Epithelial cell of prostate (primary cell): ENCODE data around the gene PSMD12.
"Not testable (repeated sequence)": the region's sequence is repeated elsewhere in the genome, so short reads cannot be mapped to it uniquely, and the experiment has no call there.

Experiments
- DNase-seq: peaks from one replicate; pipeline ENCODE4 v3.0.0-alpha.2; 2011; ENCODE audit warnings: low read depth, low spot score
- H3K27ac ChIP-seq: fragments of 450-650 bp; 2 replicates; pipeline ENCODE4 v1.5.1; 2017; ENCODE audit warnings: mild to moderate bottlenecking

The PSMD12 gene

DNA sequence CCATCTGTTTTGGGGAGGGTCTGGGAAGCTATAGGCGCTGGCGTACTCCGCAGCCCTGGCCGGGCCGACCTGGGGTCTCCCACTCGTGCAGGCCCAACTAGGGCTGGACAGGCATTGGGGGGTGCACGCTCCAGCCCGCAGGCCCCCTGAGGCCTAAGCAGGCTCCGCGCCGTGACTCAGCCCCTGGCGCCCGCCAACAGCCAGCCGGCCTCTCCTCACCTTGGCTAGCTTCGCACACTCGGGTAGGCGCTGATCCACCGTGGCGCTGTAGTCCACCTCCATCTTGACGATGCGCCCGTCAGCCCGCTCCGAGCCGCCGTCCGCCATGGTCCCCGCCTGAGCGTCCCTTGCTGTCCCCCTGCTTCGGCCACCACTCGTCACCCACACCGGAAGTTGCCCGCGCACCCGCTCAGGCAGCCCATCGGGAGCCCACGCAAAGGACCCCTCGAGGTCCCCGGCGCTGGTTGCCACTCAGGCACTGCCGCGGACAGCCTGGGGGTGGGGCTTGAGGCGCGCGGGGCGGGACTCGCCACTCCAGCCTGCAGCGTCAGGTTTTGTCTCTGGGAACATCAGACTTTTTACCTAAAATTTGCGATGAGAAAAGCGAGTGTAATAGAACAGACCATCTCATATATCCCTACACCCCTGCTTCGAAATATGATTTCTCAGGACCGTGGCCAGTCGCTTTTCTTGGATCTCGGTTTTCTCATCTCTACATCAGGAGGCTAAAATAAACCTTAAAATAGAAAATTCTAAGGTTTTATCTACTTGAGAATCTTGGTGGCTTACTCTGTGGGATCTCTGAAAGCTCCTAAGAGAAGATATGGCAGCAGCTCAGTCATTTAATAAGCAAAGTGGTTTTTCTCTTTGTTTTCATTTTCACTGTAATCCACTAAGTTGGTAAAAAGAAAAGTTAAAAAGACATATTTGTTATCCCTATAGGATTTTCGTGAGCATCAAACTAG is at the start of gene PSMD12:
Gene PSMD12 (minus strand): TSS at position 385 of the 965 bp plus-strand sequence. CDS start 58 bp downstream, at position 327.
- H3K27ac ChIP-seq = peak within 1 kb of the TSS; percentile 89
- DNase-seq = no peak

DNA sequence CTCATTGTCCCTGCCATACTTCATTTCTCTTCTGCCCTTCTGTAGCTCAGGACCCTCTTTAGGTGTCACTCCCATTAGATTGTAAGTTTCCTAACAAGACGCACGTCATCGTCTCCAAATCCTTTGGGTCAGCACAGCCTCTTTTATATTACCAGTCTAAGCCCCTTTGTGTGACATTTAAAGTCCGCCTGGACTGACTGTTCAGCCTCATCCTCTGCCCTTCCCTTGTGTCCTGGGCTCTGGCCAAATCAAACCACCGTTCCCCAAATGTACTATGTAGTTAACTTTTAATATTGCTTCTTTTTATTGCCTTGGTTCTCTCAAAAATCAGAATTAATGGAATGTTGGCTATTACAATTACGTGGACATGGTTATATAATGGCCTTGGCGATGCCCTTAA is 48.9 kb upstream of the PSMD12 start:
- no peak overlapping the region for H3K27ac ChIP-seq
- no peak for DNase-seq

DNA sequence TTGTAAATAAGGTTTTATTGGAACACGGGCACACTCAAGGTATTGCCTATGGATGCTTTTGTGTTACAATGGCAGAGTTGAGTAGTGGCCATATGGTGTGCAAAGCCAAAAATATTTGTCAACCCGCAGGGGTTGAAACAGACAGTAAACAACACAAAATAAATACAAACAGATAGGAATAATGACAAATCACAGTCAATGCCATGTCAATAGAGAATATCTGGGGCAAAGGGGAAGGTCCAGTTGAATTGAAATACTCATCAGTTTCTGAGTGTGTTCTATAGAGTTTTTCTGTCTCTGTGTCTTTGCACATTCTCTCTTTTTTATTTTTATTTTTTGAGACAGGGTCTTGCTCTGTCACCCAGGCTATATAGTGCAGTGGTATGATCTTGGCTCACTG is 48.2 kb upstream of the PSMD12 start:
- H3K27ac ChIP-seq = no peak overlapping the region
- DNase-seq = no peak

DNA sequence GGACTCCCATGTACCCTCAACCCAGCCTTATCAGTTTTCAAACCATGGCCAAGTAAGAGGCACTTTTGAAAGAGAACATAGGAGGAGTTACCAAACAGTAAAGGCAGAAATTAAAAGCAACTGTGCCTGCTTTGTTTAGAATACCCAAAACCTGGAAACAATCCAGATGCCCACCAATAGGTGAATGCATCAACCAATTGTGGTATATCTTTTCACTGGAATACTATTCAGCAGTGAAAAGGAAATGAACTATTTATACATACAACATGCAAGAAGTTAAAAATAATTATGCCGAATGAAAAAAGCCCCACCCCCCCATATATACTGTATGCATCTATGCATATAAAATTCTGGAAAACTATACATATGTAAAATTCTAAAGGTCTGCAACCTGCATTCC is 47.8 kb upstream of the PSMD12 start:
- no peak for DNase-seq
- H3K27ac ChIP-seq = peak overlapping the region; percentile 66

DNA sequence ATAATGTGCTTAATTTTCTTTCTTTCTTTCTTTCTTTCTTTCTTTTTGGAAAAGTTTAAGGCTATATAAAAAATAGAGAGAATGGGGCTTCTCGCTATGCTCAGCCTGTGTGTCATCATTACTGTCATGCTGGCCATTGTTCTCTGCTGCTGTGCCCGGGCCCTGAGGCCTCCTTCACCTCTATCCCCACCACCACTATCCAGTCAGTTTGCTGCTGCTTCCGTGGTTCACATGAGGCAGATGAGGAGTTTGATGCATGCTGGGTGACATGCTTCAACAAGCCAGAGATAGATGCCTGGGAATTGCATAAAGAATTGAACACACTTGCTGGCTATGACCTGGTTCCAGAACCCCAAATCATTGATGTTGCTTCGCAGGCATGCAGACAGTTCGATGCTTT is 47.0 kb upstream of the PSMD12 start:
- H3K27ac ChIP-seq = peak overlapping the region; percentile 66
- DNase-seq = peak; percentile 44

DNA sequence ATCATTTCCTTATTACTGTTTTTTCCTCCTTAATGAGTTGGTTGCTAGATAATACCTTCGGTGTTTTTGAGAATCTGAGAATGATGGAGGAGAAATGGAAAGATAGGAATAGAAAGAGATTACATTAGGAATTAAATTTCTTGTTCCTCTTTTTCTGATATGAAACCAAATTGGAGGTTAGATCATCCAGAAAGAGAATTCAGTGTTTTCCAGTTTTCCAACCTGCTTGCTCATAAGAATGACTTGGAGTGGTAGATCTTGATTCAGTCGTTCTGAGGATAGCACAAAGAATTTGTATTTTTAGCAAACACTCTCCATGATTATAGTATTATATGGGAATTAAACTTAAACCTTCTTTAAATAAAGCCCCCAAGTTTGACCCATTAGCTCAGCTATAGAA is 46.6 kb upstream of the PSMD12 start:
- H3K27ac ChIP-seq = peak overlapping the region; percentile 66

DNA sequence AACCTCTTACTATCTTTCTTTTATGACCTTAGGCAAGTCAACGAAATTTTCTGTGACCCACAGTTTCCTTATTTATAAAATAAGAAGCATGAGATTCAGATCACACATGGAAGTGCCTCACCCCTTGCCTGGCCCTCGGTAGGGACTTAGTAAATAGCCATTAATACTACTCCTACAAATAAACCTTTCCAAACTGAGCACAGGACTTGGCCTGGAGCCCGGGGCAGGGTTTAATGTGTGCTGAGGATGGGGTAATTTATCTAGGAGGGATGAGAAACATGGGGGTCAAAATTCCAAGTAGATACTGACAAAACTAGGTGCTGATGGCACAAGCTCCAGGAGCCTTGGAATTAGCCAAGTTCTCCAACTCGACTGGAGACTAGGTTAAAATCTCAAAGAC is 45.7 kb upstream of the PSMD12 start:
- no peak for DNase-seq

More for the DNA sequence above, 46.6 kb upstream of the PSMD12 start:
- no peak for DNase-seq

DNA sequence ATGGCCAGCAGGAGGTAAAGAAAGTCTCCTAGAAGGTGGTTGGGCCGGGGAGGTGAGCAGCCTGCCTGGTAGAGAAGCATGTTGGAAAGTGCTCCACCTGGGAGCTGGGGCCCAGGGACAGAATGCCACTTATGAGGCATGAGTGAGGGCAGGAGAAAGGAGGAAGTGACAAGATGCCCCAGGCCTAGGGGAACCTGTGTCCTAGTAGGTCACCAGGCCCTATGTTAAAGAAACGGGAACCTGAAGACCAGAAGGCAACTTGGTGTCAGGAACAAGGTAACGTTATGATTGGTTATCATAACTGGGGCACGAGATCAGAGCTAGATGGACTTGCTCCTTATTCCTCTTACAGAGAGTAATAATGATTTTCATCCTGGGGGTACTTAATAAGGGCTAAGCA is 45.0 kb upstream of the PSMD12 start:
- peak overlapping the region; percentile 66 for H3K27ac ChIP-seq
- no peak for DNase-seq

More for the DNA sequence above, 45.7 kb upstream of the PSMD12 start:
- H3K27ac ChIP-seq = peak overlapping the region; percentile 66

DNA sequence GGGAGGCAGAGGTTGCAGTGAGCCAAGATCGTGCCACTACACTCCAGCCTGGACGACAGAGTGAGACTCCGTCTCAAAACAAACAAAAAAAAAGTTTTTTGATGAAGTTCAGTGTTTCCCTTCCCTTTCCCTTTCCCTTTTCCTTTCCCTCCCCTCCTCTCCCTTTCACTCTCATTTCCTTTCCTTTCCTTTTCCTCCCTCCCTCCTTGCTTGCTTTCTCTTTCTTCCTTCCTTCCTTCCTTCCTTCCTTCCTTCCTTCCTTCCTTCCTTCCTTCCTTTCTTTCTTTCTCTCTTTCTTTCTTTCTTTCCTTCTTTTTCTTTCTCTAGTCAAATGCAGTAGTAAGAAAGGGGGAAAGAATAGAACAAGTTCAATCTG is 42.1 kb upstream of the PSMD12 start:
- not testable (repeated sequence) for DNase-seq, H3K27ac ChIP-seq

DNA sequence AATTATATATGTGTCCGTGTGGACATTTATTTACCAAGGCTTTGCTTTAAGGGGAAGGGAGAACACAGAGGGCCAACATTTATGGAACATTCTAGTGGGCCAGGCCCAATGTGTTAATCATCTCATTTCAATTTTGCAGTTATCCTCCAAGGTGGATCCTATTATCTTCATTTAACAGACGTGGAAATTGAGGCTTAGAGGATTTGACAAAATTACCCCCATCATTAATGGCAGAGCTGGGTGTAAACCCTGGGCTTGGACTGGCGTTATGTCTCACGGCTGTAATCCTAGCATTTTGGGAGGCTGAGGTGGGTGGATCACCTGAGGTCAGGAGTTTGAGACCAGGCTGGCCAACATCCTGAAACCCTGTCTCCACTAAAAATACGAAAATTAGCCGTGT is 37.1 kb upstream of the PSMD12 start:
- DNase-seq = no peak
- H3K27ac ChIP-seq = no peak overlapping the region

DNA sequence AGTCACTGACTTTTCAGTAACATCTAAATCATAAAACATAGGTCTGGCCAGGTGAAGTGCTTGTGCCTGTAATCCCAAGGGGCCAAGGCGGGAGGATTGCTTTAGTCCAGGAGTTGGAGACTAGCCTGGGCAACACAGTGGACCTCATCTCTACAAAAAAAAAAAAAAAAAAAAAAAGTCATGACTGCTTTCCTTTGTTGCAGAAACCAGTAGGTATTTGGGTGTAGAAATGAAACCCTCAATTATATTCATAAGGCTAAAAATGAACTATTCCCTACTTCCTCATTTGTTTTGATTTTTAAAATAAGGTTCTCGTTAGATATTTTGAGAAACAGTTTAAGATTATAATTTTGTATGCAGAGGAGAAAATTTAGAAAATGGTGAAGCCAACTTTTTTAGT is 36.7 kb upstream of the PSMD12 start:
- H3K27ac ChIP-seq = no peak overlapping the region

DNA sequence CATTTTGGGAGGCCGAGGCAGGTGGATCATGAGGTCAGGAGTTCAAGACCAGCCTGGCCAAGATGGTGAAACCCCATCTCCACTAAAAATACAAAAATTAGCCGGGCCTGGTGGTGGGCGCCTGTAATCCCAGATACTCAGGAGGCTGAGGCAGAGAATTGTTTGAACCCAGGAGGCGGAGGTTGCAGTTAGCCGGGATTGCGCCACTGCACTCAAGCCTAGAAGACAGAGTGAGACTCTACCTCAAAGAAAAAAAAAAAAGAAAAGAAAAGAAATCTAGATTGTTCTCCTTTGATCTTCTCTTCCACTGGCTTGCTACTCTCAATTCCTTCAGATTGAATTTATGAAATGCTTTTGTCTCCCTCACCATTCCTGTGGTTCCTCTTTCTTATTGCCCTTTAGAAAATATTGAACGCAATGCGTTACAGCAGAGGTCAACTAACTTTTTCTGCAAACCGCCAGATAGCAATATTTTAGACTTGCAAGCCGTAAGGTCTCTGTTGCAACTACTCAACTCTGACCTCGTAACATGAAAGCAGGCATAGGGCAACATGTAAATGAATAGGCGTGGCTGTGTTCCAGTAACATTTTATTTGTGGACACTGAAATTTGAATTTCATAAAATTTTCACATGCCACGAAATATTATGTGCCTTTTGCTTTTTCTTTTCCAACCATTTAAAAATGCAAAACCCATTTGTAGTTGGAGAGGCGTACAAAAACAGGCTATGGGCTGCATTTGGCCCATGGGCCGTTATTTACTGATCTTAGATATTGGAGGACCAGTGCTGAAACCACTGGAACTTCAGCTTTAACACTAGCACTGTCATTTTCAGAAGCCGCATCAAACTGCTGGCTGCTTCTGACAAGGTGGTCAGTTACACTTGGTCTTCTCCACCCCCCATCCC is 35.5 kb upstream of the PSMD12 start:
- no peak overlapping the region for H3K27ac ChIP-seq
- DNase-seq = no peak

More for the DNA sequence above, 36.7 kb upstream of the PSMD12 start:
- DNase-seq = no peak

DNA sequence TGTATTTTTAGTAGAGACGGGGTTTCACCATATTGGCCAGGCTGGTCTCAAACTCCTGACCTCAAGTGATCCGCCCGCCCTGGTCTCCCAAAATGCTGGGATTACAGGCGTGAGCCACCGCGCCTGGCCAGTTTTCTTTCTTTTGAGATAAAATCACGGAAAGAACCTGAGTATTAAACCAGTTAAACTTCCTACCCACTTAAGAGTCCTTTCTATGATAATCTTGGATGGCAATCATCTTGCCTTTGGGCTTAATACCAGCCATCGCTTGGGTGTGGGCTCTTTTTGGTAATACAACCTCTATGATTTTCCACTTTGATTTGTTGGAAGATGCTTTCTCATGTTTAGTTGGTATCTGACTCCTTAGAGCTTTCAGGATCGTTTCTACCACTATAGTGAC is 34.7 kb upstream of the PSMD12 start:
- H3K27ac ChIP-seq = no peak overlapping the region
- no peak for DNase-seq

DNA sequence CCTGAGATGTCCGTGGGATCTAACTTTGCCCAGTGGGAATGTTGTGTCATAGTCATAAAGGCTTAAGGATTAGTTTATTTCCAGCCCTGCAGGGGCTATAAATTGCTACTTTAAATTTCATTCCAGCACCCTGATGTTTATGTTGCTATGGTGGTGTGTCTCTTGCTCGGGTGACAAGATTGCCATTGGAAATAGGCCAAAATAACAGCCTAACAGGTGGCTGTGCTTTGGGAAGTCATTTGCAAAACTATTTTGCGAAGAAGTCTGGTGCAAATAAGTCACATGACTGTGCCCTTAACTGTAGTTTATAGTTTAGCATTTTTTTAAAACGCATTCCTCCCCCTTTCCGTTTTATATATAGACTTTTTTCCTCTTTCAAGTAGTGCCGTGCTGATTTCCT is 33.8 kb upstream of the PSMD12 start:
- DNase-seq = no peak
- no peak overlapping the region for H3K27ac ChIP-seq

DNA sequence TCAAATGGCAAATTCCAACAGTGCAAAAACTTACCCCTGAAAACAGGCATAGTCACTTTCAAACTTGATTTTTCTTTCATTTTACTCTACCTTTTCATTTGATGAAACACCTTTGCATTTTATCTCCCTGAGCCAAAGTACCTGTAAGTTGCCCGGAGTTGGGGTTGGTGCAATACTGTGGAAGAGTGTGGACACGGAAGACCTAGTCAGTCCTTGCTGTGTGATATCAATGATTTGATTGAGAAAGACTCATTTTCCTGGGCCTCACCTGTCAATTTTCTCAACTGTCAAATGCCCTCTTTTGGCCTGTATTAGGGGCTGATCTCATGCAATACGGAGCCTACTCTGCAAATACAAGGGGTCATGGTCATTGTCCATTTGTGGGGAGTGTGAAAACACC is 33.3 kb upstream of the PSMD12 start:
- DNase-seq = no peak
- H3K27ac ChIP-seq = no peak overlapping the region

DNA sequence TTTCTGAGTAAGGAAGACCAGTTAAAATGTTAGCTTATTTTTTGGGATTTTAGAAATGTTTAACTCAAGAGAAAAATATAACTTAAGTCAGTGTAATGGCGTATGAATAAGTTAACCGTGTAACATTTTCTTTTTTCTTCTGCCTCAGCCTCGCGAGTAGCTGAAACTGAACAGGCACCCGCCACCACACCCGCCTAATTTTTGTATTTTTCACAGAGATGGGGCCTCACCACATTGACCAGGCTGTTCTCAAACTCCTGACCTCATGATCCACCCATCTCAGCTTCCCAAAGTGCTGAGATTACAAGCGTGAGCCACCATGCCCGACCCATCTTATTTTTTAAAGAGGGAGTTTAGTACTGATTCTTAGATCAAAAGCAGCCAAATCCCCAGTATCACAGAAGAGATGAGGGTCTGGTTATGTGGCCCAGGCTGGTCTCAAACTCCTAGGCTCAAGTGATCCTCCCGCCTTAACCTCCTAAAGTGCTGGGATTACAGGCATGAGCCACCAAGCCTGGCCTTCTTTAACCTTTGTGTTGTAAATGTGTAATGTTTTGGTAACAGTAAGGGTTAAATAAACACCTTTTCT is 27.5 kb upstream of the PSMD12 start:
- H3K27ac ChIP-seq = no peak overlapping the region
- DNase-seq = no peak

DNA sequence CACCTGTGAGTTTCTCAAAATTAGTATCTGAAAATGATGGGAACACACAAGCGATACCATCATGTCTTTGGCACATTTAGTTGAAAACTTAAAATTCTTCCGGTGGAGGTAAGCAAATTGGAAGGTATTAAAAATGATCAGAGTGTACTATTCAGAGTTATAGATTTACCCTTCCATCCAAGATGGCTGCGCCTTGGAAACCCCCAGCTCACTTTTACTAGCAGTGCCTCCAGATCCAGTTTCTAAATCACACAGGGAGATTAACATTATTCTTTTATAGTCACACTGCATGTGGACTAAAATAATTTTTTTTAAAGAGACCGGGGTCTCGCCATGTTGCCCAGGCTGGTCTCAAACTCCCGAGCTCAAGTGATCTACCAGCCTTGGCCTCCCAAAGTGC is 25.7 kb upstream of the PSMD12 start:
- H3K27ac ChIP-seq = no peak overlapping the region
- DNase-seq = no peak

DNA sequence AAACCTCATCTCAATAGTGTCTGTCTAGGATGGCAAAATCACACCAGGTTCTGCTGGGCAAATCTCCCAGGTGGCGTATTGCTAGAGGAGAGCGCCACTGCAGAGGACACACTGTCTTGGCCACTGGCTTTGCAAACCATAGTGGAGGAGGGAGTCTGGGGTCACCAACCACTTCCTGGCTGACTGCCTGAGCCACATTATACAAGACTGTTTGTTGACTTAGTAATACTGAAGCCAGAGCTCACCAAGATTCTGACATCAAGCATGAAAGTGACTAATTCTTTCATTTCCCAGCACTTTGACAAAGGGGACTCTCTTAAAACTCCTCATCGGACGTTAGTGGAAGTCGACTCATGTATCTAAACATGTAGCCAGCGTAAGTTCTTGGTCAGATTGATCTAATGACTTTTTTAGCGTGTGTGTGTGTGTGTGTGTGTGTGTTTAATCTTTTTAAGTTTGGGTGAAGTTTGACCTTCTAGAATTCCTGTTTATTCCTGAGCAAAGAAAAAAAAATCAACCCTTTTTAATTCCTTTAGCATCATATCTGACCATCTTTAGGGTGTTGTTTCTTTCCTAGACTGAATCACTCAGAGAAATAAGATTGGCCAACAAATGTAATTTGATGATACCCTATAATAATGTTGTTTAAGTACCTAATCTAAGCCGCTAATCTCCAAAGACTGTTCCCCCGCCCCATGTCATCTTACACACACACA is 24.4 kb upstream of the PSMD12 start:
- peak overlapping the region; percentile 78 for H3K27ac ChIP-seq
- DNase-seq = peak; percentile 82

DNA sequence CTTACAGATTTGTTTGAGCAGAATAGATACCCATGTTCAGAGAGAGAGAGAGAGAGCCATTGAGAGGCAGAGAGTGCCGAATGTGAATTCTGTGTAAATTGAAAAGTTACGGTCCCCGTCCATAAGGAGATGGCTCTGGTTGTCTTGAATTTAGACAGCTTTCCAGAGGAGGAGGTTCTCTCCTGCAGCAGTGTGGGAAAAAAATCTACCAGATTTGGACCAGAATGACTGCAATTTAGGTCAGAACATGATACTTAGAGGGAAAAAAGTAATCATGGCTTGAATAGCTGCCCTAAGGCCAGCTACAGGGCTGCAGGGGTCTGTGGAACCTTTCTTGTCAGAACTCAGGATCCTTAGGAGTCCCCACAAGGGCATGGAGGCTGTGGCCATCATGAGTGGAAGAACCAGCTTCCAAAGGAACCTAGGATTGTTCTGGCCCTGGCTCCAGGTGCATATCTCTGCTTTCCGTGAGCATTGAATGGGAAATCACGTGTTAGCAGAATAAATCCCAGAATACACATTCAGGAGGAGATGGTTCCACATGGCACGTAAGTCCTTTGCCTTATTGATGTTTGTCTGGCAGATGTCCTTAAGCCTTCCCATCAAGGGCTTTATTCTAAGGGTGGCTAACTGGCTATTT is 23.7 kb upstream of the PSMD12 start:
- no peak for DNase-seq
- peak overlapping the region; percentile 78 for H3K27ac ChIP-seq
